ENCODE measurements around the gene TMEM167B. TPM values are rescaled to one million over a fixed set of nuclear protein-coding genes. Genes with fewer than 3 reads are reported as not detected.
A peak's percentile ranks its signal among the peaks of the same experiment; 100 is the strongest.

TMEM167B gene
- total and polyA plus RNA-seq, 2 of the 4 experiments (the other 2 are of a cell fraction): 21.6 to 32.1 TPM

- no peak for TF ChIP-seq MAFK (IDR thresholded peaks at IDR 0.05; ENCODE audit: low read depth, low read length)
- TF ChIP-seq CEBPB (IDR thresholded peaks at IDR 0.05; ENCODE audit: low read depth, low read length): no peak
- no peak for TF ChIP-seq POLR2A (IDR thresholded peaks at IDR 0.05; ENCODE audit: low read depth, low read length)
- no peak for TF ChIP-seq MAZ (IDR thresholded peaks at IDR 0.05; ENCODE audit: borderline replicate concordance, low read depth, low read length)
- TF ChIP-seq CHD1 (IDR thresholded peaks at IDR 0.05; ENCODE audit: low read depth, low read length): no peak
- no peak for TF ChIP-seq NFE2L2 (IDR thresholded peaks at IDR 0.05; ENCODE audit: low read depth, low read length)
- TF ChIP-seq RCOR1 (IDR thresholded peaks at IDR 0.05; ENCODE audit: insufficient replicate concordance, low read length): no peak
- H2AK9ac ChIP-seq (replicated peaks; ENCODE audit: low read depth, low read length, poor library complexity): no peak overlapping the region
- H3K9me3 ChIP-seq (ENCODE audit: control insufficient read depth, insufficient read depth, low read length): no peaks in the 10 kb centered on the region
- dilution Hi-C loops (cut with HindIII; ENCODE audit: low sequenced_read_pairs, unreplicated experiment) (no loop called here), in situ Hi-C loops (cut with MboI; ENCODE audit: low sequenced_read_pairs) (no loop called here), intact Hi-C loops (cut with micrococcal nuclease) (no loop called here)
- H3K4me2 ChIP-seq (ENCODE audit: low read depth, low read length): no peak overlapping the region
- H3K27me3 ChIP-seq (ENCODE audit: control insufficient read depth, insufficient read depth, low read length): no peaks in the 10 kb centered on the region
- peak overlapping the region; percentile 48 for H2BK5ac ChIP-seq (ENCODE audit: low read depth, low read length, poor library complexity, severe bottlenecking)
- ChIA-PET POLR2A (ENCODE audit: unreplicated experiment) (no interaction called here), CTCF (no interaction called here)
- H3K56ac ChIP-seq (ENCODE audit: extremely low read depth, insufficient read depth, low read length): no peak overlapping the region
- H4K20me1 ChIP-seq (ENCODE audit: insufficient read depth, low read length): peaks cover 7% of the 10 kb centered on the region; the same call in 1 of the 2 replicates
- no peak overlapping the region for H3K9ac ChIP-seq (ENCODE audit: low read depth, low read length)
- H4K8ac ChIP-seq (ENCODE audit: low read depth in 2 of 2, low read length in 2 of 2): no peak overlapping the region; a peak in 1 of 4 replicates
- peaks cover 8% of the 10 kb centered on the region; the same call in 1 of the 2 replicates for H3K4me1 ChIP-seq (ENCODE audit: control insufficient read depth, insufficient read depth, low read length)
- H2AK5ac ChIP-seq (ENCODE audit: low read depth, low read length): peak overlapping the region; percentile 40; the same call in 1 of the 2 replicates
- H3K4ac ChIP-seq (ENCODE audit: low read depth, low read length): no peak overlapping the region
- DNase-seq: no peak
- peak overlapping the region; percentile 59; the same call in 1 of the 2 replicates for H3K23ac ChIP-seq (ENCODE audit: low read depth, low read length)
- no CpG with 5 or more reads among the region's 1 CpG for WGBS, 2 experiments (ENCODE audit: extremely low coverage in 2 of 2, insufficient read length in 1 of 2)
- H2AFZ ChIP-seq (replicated peaks; ENCODE audit: low read length, poor library complexity): no peak overlapping the region
- H4K5ac ChIP-seq (ENCODE audit: low read depth, low read length): no peak overlapping the region
- no peak overlapping the region for H3K27ac ChIP-seq (ENCODE audit: insufficient read depth, low read length)
- peak overlapping the region; percentile 34; the same call in 1 of the 2 replicates for H2BK20ac ChIP-seq (ENCODE audit: low read depth, low read length)
- peaks cover 3% of the 10 kb centered on the region; the same call in 1 of the 2 replicates for H3K36me3 ChIP-seq (ENCODE audit: control insufficient read depth, insufficient read depth, low read length)
- no peak overlapping the region for H2BK120ac ChIP-seq (ENCODE audit: low read depth, low read length)
- no peak for ATAC-seq (ENCODE audit: low read depth)
- H3K79me1 ChIP-seq (ENCODE audit: low read depth in 1 of 2, low read length in 2 of 2): peaks cover 27 to 50% of the 10 kb centered on the region in 2 experiments
- peak overlapping the region; percentile 78; the same call in 2 of the 3 replicates for H2BK15ac ChIP-seq (ENCODE audit: low read depth, low read length)
- H3K18ac ChIP-seq (ENCODE audit: low read depth, low read length): no peak overlapping the region
- H3K14ac ChIP-seq (replicated peaks; ENCODE audit: low read depth, low read length): no peak overlapping the region
- H3K9me1 ChIP-seq (ENCODE audit: insufficient read depth, low read length): peaks cover 4% of the 10 kb centered on the region
- BruUV-seq (replicated peaks): no TSS peak
- no peak overlapping the region for H3K4me3 ChIP-seq (ENCODE audit: insufficient read depth, low read depth, low read length)
- no peak overlapping the region for H4K91ac ChIP-seq (ENCODE audit: insufficient read depth, low read depth, low read length)
Observed at GRCh38 chr1:109096120-109096519, 5.6 kb downstream of the TMEM167B start.
